ENCODE data around the gene BMPR1A. TPM values are rescaled to one million over a fixed set of nuclear protein-coding genes. Genes with fewer than 3 reads are reported as not detected.

BMPR1A gene
- total and polyA plus RNA-seq, 2 experiments from 2014 or later: 14.2 to 82.5 TPM

DNA sequence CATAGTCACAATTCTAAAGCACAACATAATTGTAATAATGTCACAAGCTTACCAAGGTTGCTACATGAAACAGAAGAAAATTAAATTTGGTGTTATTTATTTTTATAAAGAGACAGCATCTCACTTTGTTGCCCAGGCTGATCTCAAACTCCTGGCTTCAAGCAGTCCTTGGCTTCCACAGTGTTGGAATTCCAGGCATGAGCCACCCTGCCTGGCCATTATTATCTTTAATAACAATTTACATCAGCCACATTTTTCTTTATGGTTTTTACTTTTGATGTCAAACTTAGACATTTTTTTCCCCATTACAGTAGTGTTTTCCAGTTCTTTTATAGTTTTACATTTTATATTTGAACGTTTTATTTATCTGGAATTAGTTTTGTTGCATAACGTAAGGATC, 46.7 kb downstream of the BMPR1A start:
- Histone ChIP-seq H3K4me2 (no peak overlapping the region), H3K4me1 (ENCODE audit: insufficient read depth) (peaks cover 67% of the 10 kb centered on the region), H3F3A (replicated peaks; ENCODE audit: low read depth) (0 out of 2 replicates have a peak, but pooled peaks cover 4% of the 10 kb centered on the region), H3K4me3 (no peak overlapping the region), H3K79me2 (replicated peaks; ENCODE audit: insufficient read depth) (peaks cover 100% of the 10 kb centered on the region), H2AFZ (no peak overlapping the region), H3K27me3 (ENCODE audit: insufficient read depth) (no peaks in the 10 kb centered on the region), H4K20me1 (replicated peaks; ENCODE audit: insufficient read depth) (peaks cover 16% of the 10 kb centered on the region; the same call in 1 of the 2 replicates), H3K9me2 (ENCODE audit: insufficient read depth) (no peaks in the 10 kb centered on the region), H3K27ac (ENCODE audit: low read depth) (no peak overlapping the region), H3K36me3 (ENCODE audit: insufficient read depth) (no peaks in the 10 kb centered on the region)
- Mint-ChIP-seq H3K4me1 (peaks cover 53% of the 10 kb centered on the region), H3K9me3 (no peaks in the 10 kb centered on the region), H3K36me3 (ENCODE audit: low read depth) (peaks cover 4% of the 10 kb centered on the region; the same call in 2 of the 3 replicates), H3K27me3 (ENCODE audit: insufficient read depth, low read depth, poor library complexity) (peaks cover 18% of the 10 kb centered on the region), H3K4me3 (no peak overlapping the region), H3K27ac (no peak overlapping the region)
- no peak for DNase-seq (ENCODE audit: low spot score)
- ATAC-seq: no peak
- TF ChIP-seq EZH2 (IDR thresholded peaks at IDR 0.05; ENCODE audit: low read depth, unreplicated experiment): no peak
- no peak for TF ChIP-seq NANOG (IDR thresholded peaks at IDR 0.05; ENCODE audit: borderline replicate concordance)
- no peak for TF ChIP-seq EZH2phosphoT487 (IDR thresholded peaks at IDR 0.05; ENCODE audit: unreplicated experiment)
- TF ChIP-seq POLR2AphosphoS5 (IDR thresholded peaks at IDR 0.05; ENCODE audit: low read depth): no peak
- no peak for TF ChIP-seq STAT1 (IDR thresholded peaks at IDR 0.05; ENCODE audit: unreplicated experiment)
- TF ChIP-seq ZNF331 (CRISPR knock-in tag; IDR thresholded peaks at IDR 0.05; ENCODE audit: low read depth): no peak
- no peak for TF ChIP-seq CREB1 (CRISPR knock-in tag; IDR thresholded peaks at IDR 0.05; ENCODE audit: low read depth)
- TF ChIP-seq, protein P1, sequence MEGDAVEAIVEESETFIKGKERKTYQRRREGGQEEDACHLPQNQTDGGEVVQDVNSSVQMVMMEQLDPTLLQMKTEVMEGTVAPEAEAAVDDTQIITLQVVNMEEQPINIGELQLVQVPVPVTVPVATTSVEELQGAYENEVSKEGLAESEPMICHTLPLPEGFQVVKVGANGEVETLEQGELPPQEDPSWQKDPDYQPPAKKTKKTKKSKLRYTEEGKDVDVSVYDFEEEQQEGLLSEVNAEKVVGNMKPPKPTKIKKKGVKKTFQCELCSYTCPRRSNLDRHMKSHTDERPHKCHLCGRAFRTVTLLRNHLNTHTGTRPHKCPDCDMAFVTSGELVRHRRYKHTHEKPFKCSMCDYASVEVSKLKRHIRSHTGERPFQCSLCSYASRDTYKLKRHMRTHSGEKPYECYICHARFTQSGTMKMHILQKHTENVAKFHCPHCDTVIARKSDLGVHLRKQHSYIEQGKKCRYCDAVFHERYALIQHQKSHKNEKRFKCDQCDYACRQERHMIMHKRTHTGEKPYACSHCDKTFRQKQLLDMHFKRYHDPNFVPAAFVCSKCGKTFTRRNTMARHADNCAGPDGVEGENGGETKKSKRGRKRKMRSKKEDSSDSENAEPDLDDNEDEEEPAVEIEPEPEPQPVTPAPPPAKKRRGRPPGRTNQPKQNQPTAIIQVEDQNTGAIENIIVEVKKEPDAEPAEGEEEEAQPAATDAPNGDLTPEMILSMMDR (conservative IDR thresholded peaks at IDR 0.05; ENCODE audit: low read depth in 2 of 2): no peak
- TF ChIP-seq, protein P2, sequence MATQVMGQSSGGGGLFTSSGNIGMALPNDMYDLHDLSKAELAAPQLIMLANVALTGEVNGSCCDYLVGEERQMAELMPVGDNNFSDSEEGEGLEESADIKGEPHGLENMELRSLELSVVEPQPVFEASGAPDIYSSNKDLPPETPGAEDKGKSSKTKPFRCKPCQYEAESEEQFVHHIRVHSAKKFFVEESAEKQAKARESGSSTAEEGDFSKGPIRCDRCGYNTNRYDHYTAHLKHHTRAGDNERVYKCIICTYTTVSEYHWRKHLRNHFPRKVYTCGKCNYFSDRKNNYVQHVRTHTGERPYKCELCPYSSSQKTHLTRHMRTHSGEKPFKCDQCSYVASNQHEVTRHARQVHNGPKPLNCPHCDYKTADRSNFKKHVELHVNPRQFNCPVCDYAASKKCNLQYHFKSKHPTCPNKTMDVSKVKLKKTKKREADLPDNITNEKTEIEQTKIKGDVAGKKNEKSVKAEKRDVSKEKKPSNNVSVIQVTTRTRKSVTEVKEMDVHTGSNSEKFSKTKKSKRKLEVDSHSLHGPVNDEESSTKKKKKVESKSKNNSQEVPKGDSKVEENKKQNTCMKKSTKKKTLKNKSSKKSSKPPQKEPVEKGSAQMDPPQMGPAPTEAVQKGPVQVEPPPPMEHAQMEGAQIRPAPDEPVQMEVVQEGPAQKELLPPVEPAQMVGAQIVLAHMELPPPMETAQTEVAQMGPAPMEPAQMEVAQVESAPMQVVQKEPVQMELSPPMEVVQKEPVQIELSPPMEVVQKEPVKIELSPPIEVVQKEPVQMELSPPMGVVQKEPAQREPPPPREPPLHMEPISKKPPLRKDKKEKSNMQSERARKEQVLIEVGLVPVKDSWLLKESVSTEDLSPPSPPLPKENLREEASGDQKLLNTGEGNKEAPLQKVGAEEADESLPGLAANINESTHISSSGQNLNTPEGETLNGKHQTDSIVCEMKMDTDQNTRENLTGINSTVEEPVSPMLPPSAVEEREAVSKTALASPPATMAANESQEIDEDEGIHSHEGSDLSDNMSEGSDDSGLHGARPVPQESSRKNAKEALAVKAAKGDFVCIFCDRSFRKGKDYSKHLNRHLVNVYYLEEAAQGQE (IDR thresholded peaks at IDR 0.05; ENCODE audit: unreplicated experiment): no peak
- TF ChIP-seq JUNB (IDR thresholded peaks at IDR 0.05; ENCODE audit: unreplicated experiment): no peak
- TF ChIP-seq, protein P3, sequence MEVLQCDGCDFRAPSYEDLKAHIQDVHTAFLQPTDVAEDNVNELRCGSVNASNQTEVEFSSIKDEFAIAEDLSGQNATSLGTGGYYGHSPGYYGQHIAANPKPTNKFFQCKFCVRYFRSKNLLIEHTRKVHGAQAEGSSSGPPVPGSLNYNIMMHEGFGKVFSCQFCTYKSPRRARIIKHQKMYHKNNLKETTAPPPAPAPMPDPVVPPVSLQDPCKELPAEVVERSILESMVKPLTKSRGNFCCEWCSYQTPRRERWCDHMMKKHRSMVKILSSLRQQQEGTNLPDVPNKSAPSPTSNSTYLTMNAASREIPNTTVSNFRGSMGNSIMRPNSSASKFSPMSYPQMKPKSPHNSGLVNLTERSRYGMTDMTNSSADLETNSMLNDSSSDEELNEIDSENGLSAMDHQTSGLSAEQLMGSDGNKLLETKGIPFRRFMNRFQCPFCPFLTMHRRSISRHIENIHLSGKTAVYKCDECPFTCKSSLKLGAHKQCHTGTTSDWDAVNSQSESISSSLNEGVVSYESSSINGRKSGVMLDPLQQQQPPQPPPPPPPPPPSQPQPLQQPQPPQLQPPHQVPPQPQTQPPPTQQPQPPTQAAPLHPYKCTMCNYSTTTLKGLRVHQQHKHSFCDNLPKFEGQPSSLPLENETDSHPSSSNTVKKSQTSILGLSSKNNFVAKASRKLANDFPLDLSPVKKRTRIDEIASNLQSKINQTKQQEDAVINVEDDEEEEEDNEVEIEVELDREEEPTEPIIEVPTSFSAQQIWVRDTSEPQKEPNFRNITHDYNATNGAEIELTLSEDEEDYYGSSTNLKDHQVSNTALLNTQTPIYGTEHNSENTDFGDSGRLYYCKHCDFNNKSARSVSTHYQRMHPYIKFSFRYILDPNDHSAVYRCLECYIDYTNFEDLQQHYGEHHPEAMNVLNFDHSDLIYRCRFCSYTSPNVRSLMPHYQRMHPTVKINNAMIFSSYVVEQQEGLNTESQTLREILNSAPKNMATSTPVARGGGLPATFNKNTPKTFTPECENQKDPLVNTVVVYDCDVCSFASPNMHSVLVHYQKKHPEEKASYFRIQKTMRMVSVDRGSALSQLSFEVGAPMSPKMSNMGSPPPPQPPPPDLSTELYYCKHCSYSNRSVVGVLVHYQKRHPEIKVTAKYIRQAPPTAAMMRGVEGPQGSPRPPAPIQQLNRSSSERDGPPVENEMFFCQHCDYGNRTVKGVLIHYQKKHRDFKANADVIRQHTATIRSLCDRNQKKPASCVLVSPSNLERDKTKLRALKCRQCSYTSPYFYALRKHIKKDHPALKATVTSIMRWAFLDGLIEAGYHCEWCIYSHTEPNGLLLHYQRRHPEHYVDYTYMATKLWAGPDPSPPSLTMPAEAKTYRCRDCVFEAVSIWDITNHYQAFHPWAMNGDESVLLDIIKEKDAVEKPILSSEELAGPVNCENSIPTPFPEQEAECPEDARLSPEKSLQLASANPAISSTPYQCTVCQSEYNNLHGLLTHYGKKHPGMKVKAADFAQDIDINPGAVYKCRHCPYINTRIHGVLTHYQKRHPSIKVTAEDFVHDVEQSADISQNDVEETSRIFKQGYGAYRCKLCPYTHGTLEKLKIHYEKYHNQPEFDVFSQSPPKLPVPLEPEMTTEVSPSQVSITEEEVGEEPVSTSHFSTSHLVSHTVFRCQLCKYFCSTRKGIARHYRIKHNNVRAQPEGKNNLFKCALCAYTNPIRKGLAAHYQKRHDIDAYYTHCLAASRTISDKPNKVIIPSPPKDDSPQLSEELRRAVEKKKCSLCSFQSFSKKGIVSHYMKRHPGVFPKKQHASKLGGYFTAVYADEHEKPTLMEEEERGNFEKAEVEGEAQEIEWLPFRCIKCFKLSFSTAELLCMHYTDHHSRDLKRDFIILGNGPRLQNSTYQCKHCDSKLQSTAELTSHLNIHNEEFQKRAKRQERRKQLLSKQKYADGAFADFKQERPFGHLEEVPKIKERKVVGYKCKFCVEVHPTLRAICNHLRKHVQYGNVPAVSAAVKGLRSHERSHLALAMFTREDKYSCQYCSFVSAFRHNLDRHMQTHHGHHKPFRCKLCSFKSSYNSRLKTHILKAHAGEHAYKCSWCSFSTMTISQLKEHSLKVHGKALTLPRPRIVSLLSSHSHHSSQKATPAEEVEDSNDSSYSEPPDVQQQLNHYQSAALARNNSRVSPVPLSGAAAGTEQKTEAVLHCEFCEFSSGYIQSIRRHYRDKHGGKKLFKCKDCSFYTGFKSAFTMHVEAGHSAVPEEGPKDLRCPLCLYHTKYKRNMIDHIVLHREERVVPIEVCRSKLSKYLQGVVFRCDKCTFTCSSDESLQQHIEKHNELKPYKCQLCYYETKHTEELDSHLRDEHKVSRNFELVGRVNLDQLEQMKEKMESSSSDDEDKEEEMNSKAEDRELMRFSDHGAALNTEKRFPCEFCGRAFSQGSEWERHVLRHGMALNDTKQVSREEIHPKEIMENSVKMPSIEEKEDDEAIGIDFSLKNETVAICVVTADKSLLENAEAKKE (CRISPR knock-in tag; IDR thresholded peaks at IDR 0.05): no peak
- TF ChIP-seq, protein P4, sequence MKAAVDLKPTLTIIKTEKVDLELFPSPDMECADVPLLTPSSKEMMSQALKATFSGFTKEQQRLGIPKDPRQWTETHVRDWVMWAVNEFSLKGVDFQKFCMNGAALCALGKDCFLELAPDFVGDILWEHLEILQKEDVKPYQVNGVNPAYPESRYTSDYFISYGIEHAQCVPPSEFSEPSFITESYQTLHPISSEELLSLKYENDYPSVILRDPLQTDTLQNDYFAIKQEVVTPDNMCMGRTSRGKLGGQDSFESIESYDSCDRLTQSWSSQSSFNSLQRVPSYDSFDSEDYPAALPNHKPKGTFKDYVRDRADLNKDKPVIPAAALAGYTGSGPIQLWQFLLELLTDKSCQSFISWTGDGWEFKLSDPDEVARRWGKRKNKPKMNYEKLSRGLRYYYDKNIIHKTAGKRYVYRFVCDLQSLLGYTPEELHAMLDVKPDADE (IDR thresholded peaks at IDR 0.05): no peak
- TF ChIP-seq ZNF114 (CRISPR knock-in tag; IDR thresholded peaks at IDR 0.05): no peak
